GM21447 (cell line): ENCODE results near the gene GPR89A.
"Not testable (repeated sequence)": the region's sequence is repeated elsewhere in the genome, so short reads cannot be mapped to it uniquely, and the experiment has no call there.

Experiments used
- ATAC-seq: cut with Tn5 transposase; IDR thresholded peaks from one replicate; pipeline ENCODE4 v1.9.1; 2021; ENCODE audit not compliant: unreplicated experiment

GPR89A gene

GRCh38 chr1:145684858-145685257 is 77.1 kb downstream of the GPR89A start:
- not testable (repeated sequence) for ATAC-seq

GRCh38 chr1:145686078-145686477 is 78.3 kb downstream of the GPR89A start:
- not testable (repeated sequence) for ATAC-seq

DNA sequence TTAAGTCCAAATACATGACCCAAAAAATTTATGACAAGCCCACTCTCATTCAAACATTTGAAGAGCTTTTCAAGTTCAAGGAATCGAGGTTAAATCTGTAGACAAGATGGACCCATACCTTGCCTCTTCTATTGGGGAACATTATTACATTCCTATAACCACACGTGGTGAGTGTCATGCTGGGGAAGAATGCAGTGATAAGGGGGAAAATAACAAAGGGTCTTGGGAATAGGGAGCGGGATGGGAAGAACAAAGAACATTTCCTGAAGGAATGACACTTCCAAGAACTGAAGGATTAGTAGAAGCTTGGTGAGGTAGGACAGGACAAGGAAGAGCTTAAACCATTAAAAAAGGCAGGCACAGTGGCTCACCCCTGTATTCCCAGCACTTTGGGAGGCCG is 80.5 kb downstream of the GPR89A start:
- ATAC-seq, result no peak

GRCh38 chr1:145688924-145689323 is 81.1 kb downstream of the GPR89A start:
- ATAC-seq, result no peak

GRCh38 chr1:145689922-145690321 is 82.1 kb downstream of the GPR89A start:
- no peak for ATAC-seq

- ATAC-seq, result peak; percentile 88
Observed at GRCh38 chr1:145690587-145691558, 83.1 kb downstream of the GPR89A start.

- no peak for ATAC-seq
Observed at GRCh38 chr1:145692785-145693443, 85.1 kb downstream of the GPR89A start.

DNA sequence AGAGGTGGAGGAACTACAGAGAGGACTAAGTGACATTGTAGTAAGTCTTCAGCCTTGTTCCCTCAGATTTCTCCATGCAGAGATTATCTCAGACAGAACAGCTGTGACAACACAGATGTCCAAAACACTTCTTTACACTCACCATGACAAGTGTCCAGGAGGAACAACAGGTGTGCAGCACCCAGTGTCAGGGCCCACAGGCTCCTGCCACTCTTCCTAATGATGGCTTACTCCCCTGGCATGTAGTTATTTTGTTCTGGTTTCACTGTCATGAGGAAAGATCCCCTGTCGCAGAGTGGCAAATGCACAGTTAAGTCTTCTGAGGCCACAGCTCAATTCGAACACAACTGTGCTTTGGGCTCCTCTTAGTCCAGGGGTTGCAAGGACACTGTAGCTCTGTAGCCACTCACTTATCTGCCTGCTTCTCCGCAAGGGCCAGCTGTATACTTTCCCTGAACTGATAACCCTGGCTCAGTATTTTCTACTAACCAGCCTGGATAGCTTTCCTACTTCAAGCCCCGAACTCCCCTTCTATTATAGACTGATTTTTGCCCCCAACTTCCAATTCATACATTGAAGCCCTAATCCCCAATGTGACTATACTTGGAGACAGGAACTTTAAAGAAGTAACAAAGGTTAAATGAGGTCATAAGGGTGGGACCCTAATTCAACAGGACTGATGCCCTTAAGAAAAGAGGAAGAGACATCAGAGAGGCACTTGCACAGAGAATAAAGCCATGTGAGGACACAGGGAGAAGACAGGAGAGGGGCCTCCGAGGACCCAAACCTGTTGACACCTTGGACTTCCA is 88.2 kb downstream of the GPR89A start:
- no peak for ATAC-seq

GRCh38 chr1:145696630-145696960 is 88.8 kb downstream of the GPR89A start:
- no peak for ATAC-seq

- ATAC-seq, result no peak
Observed at GRCh38 chr1:145701306-145701862, 93.6 kb downstream of the GPR89A start.

- ATAC-seq, result no peak
Observed at GRCh38 chr1:145702052-145702451, 94.3 kb downstream of the GPR89A start.

DNA sequence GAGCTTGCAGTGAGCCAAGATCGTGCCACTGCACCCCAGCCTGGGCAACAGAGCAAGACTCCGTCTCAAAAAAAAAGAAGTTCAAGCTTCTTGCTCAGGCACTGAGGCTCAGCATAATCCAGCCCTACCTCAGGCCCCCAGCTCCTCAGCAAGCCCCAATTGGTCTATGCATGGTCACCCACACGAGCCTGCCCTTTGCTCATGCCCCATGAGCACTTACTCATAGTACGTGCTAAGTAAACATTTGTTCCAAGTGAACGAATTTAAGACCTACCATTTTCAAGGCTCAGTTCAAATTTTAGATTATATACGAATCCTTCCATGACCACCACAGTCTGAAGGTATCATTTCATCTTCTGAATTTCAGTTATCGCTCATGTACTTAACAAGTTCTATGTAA is 95.0 kb downstream of the GPR89A start:
- no peak for ATAC-seq

GRCh38 chr1:145705622-145706021 is 97.8 kb downstream of the GPR89A start:
- no peak for ATAC-seq

DNA sequence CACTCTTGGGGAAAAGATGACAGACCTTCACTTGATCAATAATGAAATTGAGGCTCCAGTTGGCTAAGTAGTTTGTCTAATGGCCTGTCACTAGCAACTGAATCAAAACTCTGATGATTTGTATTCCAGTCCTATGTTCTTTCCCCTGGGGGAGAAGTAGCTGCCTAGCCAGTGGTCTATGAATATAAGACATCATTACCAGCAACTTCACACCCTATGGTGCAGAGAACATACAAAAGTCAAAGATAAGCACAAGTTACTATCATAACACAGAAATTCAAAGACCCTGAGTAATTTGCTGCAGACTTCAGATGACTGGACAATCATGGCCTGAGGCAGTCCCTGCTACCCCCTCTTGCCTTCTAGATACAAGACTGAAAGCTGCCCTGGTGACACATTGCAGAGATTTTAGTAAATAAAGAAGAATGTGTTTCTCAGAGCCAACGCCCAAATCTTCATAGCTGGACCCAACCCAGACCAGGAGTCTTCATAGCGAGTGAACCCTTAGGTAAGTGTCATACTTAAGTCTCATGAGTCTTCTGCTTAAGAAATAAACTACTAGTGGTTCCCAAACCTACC is 98.4 kb downstream of the GPR89A start:
- no peak for ATAC-seq

- no peak for ATAC-seq
Observed at GRCh38 chr1:145707183-145707867, 99.5 kb downstream of the GPR89A start, which contains the start of gene PDZK1. Gene PDZK1 (minus strand): TSS chr1:145707368. CDS start chr1:145688021, 19,347 bp downstream.

DNA sequence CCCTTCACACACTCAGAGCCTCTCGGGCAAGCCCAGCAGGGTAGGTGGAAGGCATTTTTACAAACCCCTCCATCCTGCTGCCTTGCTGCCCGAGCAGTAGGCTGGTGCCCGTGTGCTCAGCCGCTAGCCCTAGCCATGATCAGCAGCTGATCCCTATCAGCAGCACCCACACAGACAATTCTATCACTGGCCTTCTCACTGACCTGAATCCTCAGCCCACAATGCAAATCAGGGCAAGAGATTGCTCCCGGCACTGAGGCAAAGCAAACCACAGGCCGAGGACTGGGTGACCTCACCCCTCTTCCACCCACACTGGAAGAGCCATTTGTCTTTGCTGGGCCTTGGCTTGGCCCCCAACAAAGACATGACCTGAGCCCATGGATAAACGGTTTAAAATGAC is 100.3 kb downstream of the GPR89A start:
- no peak for ATAC-seq

GRCh38 chr1:145710291-145711027 is 102.7 kb downstream of the GPR89A start:
- ATAC-seq, result no peak

DNA sequence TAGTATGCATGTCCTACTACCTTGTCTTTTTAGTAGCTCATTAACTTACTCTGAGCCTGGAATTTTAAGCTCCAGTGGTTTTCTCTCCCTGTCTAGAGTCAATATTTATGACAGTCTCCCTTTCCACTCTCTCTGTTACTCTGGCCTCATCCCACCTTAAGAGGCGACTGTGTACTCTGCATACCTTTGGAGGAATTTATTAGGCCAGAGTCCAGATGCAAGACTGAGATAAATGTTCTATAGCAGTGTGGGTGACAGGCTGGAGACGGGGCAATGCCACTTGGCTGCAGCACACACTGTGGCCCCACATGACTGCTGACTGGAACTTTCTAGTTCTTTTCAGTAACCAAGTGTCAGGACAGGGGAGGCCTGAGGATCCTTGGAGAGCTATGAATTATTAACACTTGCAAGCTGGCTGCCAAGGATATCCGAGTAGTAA is 103.4 kb downstream of the GPR89A start:
- no peak for ATAC-seq

- no peak for ATAC-seq
Observed at GRCh38 chr1:145714524-145715111, 106.8 kb downstream of the GPR89A start.
